IPS-18c (cell line): ENCODE results near the gene DAPK2.
"Not testable (repeated sequence)": the region's sequence is repeated elsewhere in the genome, so short reads cannot be mapped to it uniquely, and the experiment has no call there.

Experiments used
- H3K4me3 ChIP-seq: 2 replicates; pipeline ENCODE4 v1.7.0; 2013; ENCODE audit warnings: low read depth, mild to moderate bottlenecking, low read length, moderate library complexity; ENCODE audit not compliant: insufficient read depth
- H3K9me3 ChIP-seq: one replicate; pipeline ENCODE4 v1.6.1; 2013; ENCODE audit warnings: mild to moderate bottlenecking, low read length, moderate library complexity; ENCODE audit not compliant: control insufficient read depth, insufficient read depth

Gene DAPK2

DNA sequence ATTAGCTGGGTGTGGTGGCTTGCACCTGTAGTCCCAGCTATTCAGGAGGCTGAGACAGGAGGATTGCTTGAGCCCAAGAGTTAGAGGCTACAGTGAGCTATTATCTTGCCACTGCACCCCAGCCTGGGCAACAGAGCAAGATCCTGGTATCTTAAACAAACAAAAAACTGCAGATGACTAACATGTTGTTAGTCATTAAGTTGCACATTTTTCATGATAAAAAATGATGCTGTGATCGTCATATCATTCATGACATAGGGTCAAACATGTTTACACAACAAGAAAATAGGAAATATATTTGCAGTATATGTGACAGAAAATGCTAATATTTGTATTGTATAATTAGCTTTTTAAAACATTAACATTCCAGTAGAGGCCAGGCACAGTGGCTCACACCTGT, 20.2 kb upstream of the DAPK2 start:
- no peaks in the 10 kb centered on the region for H3K9me3 ChIP-seq

DNA sequence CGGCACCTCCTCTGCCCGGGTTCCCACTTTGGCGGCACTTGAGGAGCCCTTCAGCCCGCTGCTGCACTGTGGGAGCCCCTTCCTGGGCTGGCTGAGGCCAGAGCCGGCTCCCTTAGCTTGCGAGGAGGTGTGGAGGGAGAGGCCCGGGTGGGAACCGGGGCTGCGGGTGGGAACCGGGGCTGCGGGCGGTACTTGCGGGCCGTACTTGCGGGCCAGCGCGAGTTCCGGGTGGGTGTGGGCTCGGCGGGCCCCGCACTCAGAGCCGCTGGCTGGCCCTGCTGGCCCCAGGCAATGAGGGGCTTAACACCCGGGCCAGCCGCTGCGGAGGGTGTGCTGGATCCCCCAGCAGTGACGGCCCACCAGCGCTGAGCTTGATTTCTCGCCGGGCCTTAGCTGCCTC, 14.4 kb upstream of the DAPK2 start:
- H3K4me3 ChIP-seq, result no peak overlapping the region
- peaks cover 5% of the 10 kb centered on the region for H3K9me3 ChIP-seq

More for the DNA sequence above, 20.2 kb upstream of the DAPK2 start:
- no peak overlapping the region for H3K4me3 ChIP-seq

DNA sequence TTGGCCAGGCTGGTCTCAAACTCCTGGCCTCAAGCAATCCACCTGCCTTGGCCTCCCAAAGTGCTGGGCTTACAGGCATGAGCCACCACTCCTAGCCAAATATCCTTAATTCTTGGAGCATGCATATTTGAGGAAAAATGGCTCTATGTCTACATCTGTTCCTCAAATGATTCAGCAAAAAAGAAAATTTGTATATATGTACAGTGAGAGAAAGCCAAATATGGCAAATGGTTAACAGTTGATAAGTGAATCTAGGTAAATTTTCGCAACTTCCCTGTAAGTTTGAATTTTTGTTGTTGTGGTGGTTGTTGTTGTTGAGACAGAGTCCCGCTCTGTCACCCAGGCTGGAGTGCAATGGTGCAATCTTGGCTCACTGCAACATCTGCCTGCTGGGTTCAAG, 12.8 kb upstream of the DAPK2 start:
- not testable (repeated sequence) for H3K9me3 ChIP-seq, H3K4me3 ChIP-seq

- no peak overlapping the region for H3K4me3 ChIP-seq
- peaks cover 5% of the 10 kb centered on the region for H3K9me3 ChIP-seq
Measured at GRCh38 chr15:64058279-64058678, 12.0 kb upstream of the DAPK2 start.

DNA sequence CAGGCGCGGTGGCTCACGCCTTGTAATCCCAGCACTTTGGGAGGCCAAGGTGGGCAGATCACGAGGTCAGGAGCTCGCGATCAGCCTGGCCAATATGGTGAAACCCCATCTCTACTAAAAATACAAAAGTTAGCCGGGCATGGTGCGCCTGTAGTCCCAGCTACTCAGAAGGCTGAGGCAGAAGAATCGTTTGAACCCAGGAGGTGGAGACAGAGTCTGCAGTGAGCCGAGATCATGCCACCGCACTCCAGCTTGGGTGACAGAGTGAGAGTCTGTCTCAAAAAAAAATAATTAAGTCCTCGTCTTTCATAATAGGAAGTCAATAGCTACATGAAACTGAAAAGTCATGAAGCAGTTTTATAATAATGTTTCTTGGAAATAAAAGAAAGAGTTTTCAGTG, 7.4 kb upstream of the DAPK2 start:
- not testable (repeated sequence) for H3K4me3 ChIP-seq, H3K9me3 ChIP-seq

- no peaks in the 10 kb centered on the region for H3K9me3 ChIP-seq
Measured at GRCh38 chr15:64052925-64053491, 6.7 kb upstream of the DAPK2 start.

GRCh38 chr15:64051407-64052259, 5.3 kb upstream of the DAPK2 start:
- Histone ChIP-seq H3K4me3 (no peak overlapping the region), H3K9me3 (peaks cover 2% of the 10 kb centered on the region)

More at GRCh38 chr15:64052925-64053491, 6.7 kb upstream of the DAPK2 start:
- H3K4me3 ChIP-seq, result no peak overlapping the region

DNA sequence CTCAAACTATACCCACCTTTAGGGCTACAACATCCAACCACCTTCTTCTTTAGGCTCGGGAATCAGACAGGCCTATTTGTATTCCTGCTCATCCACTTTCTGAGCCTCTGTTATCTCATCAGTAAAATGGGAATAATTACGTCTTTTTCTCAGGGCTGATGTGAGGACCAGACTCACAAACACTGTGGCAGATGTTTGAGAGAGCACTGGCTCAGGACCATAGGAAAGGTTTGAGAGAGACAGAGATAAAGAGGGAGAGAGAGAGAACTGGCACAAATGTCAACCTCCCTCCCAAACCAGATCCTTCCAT, 4.8 kb upstream of the DAPK2 start:
- Histone ChIP-seq H3K4me3 (no peak overlapping the region), H3K9me3 (peaks cover 2% of the 10 kb centered on the region)

GRCh38 chr15:64050281-64051092, 4.2 kb upstream of the DAPK2 start:
- Histone ChIP-seq H3K4me3 (no peak overlapping the region; the same call in 1 of the 2 replicates), H3K9me3 (peaks cover 2% of the 10 kb centered on the region)

- Histone ChIP-seq H3K4me3 (no peak overlapping the region), H3K9me3 (peaks cover 2% of the 10 kb centered on the region)
Measured at GRCh38 chr15:64048781-64049460, 2.6 kb upstream of the DAPK2 start.

- Histone ChIP-seq H3K4me3 (peak overlapping the region; percentile 56), H3K9me3 (peaks cover 2% of the 10 kb centered on the region)
Measured at GRCh38 chr15:64045774-64046420, 388 bp downstream of the DAPK2 start.

DNA sequence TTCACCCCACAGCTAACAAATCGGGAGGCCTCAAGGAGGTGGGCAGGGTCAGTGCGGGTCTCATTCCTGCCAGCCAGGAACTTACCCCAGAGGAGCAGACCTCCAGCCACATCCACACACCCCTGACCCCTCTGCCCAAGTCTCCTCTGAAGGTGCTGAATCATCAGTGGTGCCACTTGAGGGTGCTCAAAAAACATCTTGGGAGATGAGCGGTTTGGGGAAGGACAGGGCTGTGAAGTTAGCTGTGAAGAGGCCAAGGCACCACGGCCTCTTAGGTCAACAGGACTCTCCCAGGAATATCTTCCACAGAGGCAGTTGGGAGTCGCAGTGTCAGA, 1.2 kb downstream of the DAPK2 start:
- peaks cover 2% of the 10 kb centered on the region for H3K9me3 ChIP-seq
- H3K4me3 ChIP-seq, result no peak overlapping the region

- H3K4me3 ChIP-seq, result no peak overlapping the region
Measured at GRCh38 chr15:64044300-64045100, 1.8 kb downstream of the DAPK2 start.

DNA sequence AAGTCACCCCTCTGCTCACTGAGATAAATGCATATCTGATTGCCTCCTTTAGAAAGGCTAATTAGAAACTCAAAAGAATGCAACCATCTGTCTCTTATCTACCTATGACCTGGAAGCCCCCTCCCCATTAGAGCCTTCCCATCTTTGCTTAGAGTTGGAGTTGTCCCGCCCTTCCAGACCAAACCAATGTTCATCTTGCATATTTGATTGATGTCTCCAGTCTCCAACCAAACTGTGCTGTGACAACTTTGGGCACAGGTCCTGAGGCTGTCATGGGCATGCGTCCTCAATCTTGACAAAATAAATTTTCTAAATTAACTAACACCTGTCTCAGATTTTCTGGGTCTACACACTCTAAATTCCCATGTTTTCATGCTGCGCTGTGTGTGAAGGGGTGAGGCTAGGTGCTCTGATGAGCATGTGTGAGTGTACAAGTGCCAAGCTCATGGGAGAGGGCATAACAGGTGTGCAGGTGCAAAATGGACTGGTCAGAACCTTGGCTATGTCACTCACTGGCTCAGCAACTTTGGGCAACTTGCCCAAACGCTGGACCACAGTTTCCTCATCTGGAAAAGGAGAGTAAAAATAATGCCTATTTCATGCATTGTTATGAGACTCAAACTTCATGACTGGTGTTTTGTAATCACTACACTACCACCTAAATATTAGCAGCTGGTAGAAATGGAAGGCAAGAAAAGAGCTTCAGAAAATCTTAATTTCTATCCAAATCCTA, 7.2 kb downstream of the DAPK2 start:
- no peak overlapping the region for H3K4me3 ChIP-seq
- no peaks in the 10 kb centered on the region for H3K9me3 ChIP-seq

More at GRCh38 chr15:64044300-64045100, 1.8 kb downstream of the DAPK2 start:
- H3K9me3 ChIP-seq, result peaks cover 2% of the 10 kb centered on the region

DNA sequence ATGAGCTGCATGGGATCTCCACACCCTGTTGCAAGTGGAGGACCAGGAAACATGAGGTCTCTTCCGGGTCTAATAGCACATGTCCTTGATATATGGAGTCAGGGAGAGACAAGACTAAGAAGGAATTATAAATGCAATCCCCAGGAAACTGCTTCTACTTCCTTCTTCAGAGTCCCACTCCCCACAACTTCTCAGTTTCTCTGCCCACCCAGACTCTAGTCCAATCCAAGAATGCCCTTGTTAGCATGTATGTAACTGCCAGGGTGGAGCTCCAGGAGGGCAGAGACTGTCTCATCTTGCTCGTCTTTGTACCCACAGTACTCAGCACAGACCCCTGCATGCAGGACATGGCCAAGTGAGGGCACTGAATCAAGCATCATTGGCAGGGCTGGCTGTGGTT, 8.3 kb downstream of the DAPK2 start:
- no peak overlapping the region for H3K4me3 ChIP-seq

DNA sequence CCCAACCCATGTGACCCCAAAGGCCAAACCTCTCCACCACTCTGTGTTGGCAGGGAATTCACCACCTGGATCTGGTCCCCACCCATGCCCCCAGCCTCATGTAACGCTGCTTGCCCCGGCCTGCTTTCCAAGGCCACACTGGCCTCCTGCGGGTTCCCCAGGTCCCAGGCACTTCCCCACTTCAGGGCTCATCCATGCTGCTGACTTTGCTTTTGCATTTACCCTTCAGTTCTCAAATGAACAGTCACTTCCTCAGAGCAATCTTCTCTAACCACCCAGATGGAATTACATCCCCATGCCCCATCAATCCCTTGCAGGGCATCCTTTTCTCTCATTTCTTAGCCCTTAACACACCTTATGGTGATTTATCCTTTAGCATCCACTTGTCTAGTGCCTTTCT, 9.2 kb downstream of the DAPK2 start:
- no peak overlapping the region for H3K4me3 ChIP-seq
- no peaks in the 10 kb centered on the region for H3K9me3 ChIP-seq

More for the DNA sequence above, 8.3 kb downstream of the DAPK2 start:
- no peaks in the 10 kb centered on the region for H3K9me3 ChIP-seq
